H1 (cell line): ENCODE measurements around the gene EPDR1.

Source experiments
- EP300 ChIP-seq, 2 experiments: IDR thresholded peaks; 1 replicate in 1 of 2; 2 replicates in 1 of 2; pipeline ENCODE4 v1.6.1; 2011 to 2012; ENCODE audit warnings: low read depth in 2 of 2, low read length in 2 of 2, mild to moderate bottlenecking in 2 of 2, borderline replicate concordance in 1 of 2, inconsistent platforms in 1 of 2, moderate library complexity in 1 of 2
- GTF2F1 ChIP-seq: IDR thresholded peaks from 2 replicates; pipeline ENCODE4 v1.6.1; 2012; ENCODE audit warnings: low read depth, low read length, improper control_type of control experiment, borderline replicate concordance
- KDM1A ChIP-seq: fragments of 200-600, 300-600 bp; sonication (generic); IDR thresholded peaks from 2 replicates; pipeline ENCODE4 v1.7.1; 2016; ENCODE audit warnings: mild to moderate bottlenecking, low read length, borderline replicate concordance
- POLR2A ChIP-seq, 2 experiments: IDR thresholded peaks; 1 replicate in 1 of 2; 2 replicates in 1 of 2; pipeline ENCODE4 v1.6.1; 2011; ENCODE audit warnings: low read depth in 2 of 2, low read length in 2 of 2, mild to moderate bottlenecking in 2 of 2; ENCODE audit errors: control extremely low read depth in 1 of 2
- POLR2AphosphoS5 ChIP-seq: IDR thresholded peaks from 2 replicates; pipeline ENCODE4 v1.6.1; 2011; ENCODE audit warnings: low read depth, low read length
- SRF ChIP-seq: IDR thresholded peaks from 2 replicates; pipeline ENCODE4 v1.6.1; 2011; ENCODE audit warnings: mild to moderate bottlenecking, low read depth, low read length, moderate library complexity
- TAF1 ChIP-seq: IDR thresholded peaks from 2 replicates; pipeline ENCODE4 v1.6.1; 2011; ENCODE audit warnings: mild to moderate bottlenecking, low read depth, low read length
- TEAD4 ChIP-seq: IDR thresholded peaks from 2 replicates; pipeline ENCODE4 v1.6.1; 2012; ENCODE audit warnings: low read depth, low read length, inconsistent platforms, mixed read lengths
- YY1 ChIP-seq: IDR thresholded peaks from 2 replicates; pipeline ENCODE4 v1.6.1; 2011; ENCODE audit warnings: low read depth, mild to moderate bottlenecking, low read length
- TF ChIP-seq, protein P1 (sequence below), 3 experiments: IDR thresholded peaks; 1 replicate in 2 of 3; 2 replicates in 1 of 3; pipeline versions ENCODE4 v1.5.1 to v1.6.1; 2011; ENCODE audit warnings: low read length in 3 of 3, mild to moderate bottlenecking in 3 of 3, inconsistent platforms in 2 of 3, low read depth in 1 of 3, moderate library complexity in 1 of 3; ENCODE audit not compliant: insufficient read depth in 1 of 3; ENCODE audit errors: control extremely low read depth in 1 of 3

DNA sequence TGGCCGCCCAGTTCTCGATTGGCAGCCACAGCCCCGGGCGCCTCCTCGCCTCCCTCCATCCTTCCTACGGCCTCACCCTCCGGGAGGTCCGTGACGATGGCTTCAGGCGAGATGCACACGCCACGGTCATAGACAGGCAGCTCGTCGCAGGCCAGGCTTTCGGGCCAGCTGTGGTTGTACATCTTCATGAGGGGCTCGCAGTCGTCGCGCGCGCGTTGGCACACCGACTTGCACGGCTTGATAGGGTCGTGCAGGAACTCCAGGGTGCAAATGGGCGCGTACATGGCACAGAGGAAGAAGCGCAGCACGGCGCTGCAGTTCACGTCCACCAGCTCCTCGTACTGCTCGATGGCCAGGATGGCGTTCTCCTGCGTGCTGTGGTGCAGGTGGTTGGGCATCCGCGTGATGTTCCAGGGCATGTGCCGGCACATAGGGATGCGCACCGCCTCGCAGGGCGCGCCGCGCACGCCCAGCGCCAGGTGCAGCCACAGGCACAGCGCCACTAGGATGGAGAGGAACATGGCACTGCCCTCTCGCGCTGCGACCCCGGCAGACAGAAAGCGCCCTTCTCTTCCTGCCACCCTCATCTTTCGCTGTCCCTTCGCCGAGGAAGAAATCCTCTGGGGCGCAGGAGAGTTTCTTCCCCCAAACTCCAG lies 4.3 kb upstream of the EPDR1 start:
- TF ChIP-seq POLR2A (IDR thresholded peaks at IDR 0.05; ENCODE audit: control extremely low read depth in 1 of 2, low read depth in 2 of 2, low read length in 2 of 2) (no peak), SRF (no peak), TAF1 (no peak), YY1 (no peak), KDM1A (no peak), EP300 (IDR thresholded peaks at IDR 0.05; ENCODE audit: borderline replicate concordance in 1 of 2, low read depth in 2 of 2, low read length in 2 of 2) (no peak), GTF2F1 (no peak), POLR2AphosphoS5 (no peak), TEAD4 (no peak)
- TF ChIP-seq, protein P1, sequence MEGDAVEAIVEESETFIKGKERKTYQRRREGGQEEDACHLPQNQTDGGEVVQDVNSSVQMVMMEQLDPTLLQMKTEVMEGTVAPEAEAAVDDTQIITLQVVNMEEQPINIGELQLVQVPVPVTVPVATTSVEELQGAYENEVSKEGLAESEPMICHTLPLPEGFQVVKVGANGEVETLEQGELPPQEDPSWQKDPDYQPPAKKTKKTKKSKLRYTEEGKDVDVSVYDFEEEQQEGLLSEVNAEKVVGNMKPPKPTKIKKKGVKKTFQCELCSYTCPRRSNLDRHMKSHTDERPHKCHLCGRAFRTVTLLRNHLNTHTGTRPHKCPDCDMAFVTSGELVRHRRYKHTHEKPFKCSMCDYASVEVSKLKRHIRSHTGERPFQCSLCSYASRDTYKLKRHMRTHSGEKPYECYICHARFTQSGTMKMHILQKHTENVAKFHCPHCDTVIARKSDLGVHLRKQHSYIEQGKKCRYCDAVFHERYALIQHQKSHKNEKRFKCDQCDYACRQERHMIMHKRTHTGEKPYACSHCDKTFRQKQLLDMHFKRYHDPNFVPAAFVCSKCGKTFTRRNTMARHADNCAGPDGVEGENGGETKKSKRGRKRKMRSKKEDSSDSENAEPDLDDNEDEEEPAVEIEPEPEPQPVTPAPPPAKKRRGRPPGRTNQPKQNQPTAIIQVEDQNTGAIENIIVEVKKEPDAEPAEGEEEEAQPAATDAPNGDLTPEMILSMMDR (IDR thresholded peaks at IDR 0.05; ENCODE audit: control extremely low read depth in 1 of 3, insufficient read depth in 1 of 3, low read depth in 1 of 3, low read length in 3 of 3) = peak in 2 of 3 experiments; percentile 2 to 20; a peak in 1 of 4 replicates
